ENCODE data around the gene GLTP. TPM values are rescaled to one million over a fixed set of nuclear protein-coding genes. Genes with fewer than 3 reads are reported as not detected.
A peak's percentile ranks its signal among the peaks of the same experiment; 100 is the strongest.
"Not testable (repeated sequence)": the region's sequence is repeated elsewhere in the genome, so short reads cannot be mapped to it uniquely, and the experiment has no call there.

Gene GLTP, protein sequence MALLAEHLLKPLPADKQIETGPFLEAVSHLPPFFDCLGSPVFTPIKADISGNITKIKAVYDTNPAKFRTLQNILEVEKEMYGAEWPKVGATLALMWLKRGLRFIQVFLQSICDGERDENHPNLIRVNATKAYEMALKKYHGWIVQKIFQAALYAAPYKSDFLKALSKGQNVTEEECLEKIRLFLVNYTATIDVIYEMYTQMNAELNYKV
- total RNA-seq (10 to 100 TPM; 35.5 to 49.2 TPM), polyA plus RNA-seq (10 to 100 TPM; 31.2 to 46.1 TPM)
- long read RNA-seq, donor 1, transcript GLTP-201 (5 exons, 2,356 nt): major isoform, 16 of 16 reads
- long read RNA-seq, donor 1, partial matches to known transcripts: 0 of 16 reads
- long read RNA-seq, donor 1, other reads (novel, unspliced or antisense): 0 of 16 reads
- long read RNA-seq, donor 2, transcript GLTP-201 (5 exons, 2,356 nt): major isoform, 7 of 7 reads
- long read RNA-seq, donor 2, partial matches to known transcripts: 0 of 7 reads
- long read RNA-seq, donor 2, other reads (novel, unspliced or antisense): 0 of 7 reads
- long read RNA-seq, donor 3, transcript GLTP-201 (5 exons, 2,356 nt): major isoform, 7 of 7 reads
- long read RNA-seq, donor 3, partial matches to known transcripts: 0 of 7 reads
- long read RNA-seq, donor 3, other reads (novel, unspliced or antisense): 0 of 7 reads
- long read RNA-seq, donor 4, partial matches to known transcripts: 0 of 4 reads
- long read RNA-seq, donor 4, other reads (novel, unspliced or antisense): 0 of 4 reads
- long read RNA-seq, donor 5, transcript GLTP-201 (5 exons, 2,356 nt): major isoform, 26 of 31 reads
- long read RNA-seq, donor 5, partial matches to known transcripts: 5 of 31 reads
- long read RNA-seq, donor 5, other reads (novel, unspliced or antisense): 0 of 31 reads

DNA sequence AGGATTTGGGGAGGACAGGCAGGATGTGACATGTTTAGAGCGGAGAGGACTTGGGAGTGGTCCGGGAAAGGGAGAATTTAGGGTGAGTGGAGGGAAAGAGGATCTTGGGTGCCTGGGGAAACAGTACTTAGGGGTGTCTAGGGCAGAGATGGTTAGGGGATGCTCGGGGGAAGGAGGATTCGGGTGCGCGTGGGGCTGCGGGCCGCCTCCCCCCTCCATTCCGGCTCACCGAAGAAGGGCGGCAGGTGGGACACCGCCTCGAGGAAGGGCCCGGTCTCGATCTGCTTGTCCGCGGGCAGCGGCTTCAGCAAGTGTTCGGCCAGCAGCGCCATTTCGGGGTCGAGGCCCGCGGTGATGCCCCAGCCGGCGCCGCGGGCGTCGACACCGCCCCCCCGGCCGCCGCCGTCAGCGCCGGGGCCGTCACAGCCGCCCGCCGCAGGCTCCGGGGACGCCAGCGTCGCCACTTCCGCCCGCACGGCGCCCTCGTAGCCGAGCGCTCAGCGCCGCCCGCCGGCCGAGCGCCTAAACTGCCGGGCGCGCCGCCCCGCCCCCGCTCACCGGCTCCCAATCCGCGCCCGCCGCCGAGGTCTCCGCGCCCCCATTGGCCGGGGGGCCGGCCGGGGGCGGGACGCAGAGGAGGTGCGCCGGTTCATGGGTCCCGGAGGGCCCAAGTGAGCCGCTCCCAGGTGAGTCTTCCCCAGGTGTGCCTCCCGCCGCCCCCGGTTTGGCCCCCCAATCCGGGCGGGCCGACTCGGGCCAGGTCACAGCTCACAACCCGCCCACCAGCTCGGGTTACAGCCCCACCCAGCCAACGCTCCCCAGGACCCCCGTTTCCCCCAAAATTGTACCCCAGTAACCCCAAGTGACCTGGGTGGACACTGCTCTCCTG lies at the start of gene GLTP:
Gene GLTP, minus strand, starts transcription at position 499 of the 889 bp plus-strand sequence. Its CDS starts 167 bp downstream, at position 332.
- DNase-seq (peak; percentile 87 to 92 (median 88)), ATAC-seq (ENCODE audit: insufficient read depth, low FRiP score) (peak; percentile 98)
- WGBS, 2 donors: 0 to 1% methylated on average over 55 to 92 of the region's 92 CpGs
- Histone ChIP-seq H3K9me3 (ENCODE audit: control insufficient read depth in 4 of 4, insufficient read depth in 3 of 4, low read length in 3 of 4) (no peaks in the 10 kb centered on the region), H3K36me3 (ENCODE audit: control insufficient read depth in 4 of 4, insufficient read depth in 4 of 4, low read length in 4 of 4) (no peaks in the 10 kb centered on the region), H3K4me3 (peak within 1 kb of the TSS; percentile 94), H3K27ac (ENCODE audit: low read depth in 1 of 2, low read length in 1 of 2) (peak within 1 kb of the TSS; percentile 47 to 92), H3K9ac (ENCODE audit: insufficient read depth in 1 of 2, low read length in 2 of 2) (peak within 1 kb of the TSS; percentile 65 to 67), H3K4me1 (ENCODE audit: control insufficient read depth in 5 of 5, insufficient read depth in 5 of 5, low read length in 5 of 5) (peaks cover 0 to 24% (median 9%) of the 10 kb centered on the region in 5 donors), H3K27me3 (ENCODE audit: control insufficient read depth in 3 of 3, insufficient read depth in 3 of 3, low read length in 2 of 3) (no peaks in the 10 kb centered on the region)
- TF ChIP-seq CTCF (IDR thresholded peaks at IDR 0.05; ENCODE audit: control extremely low read depth, extremely low read depth): peak; percentile 83

GRCh38 chr12:109929326-109929725 lies 49.0 kb upstream of the GLTP start:
- WGBS, 2 donors: 87 to 90% methylated on average over 14 of the region's 14 CpGs
- H3K36me3 ChIP-seq (ENCODE audit: control insufficient read depth in 4 of 4, insufficient read depth in 4 of 4, low read length in 4 of 4): peaks cover 12 to 32% (median 19%) of the 10 kb centered on the region in 4 donors
- DNase-seq; H3K4me3 ChIP-seq; H3K9ac ChIP-seq (ENCODE audit: insufficient read depth in 1 of 2, low read length in 2 of 2); H3K9me3 ChIP-seq (ENCODE audit: control insufficient read depth in 4 of 4, insufficient read depth in 3 of 4, low read length in 3 of 4); ATAC-seq (ENCODE audit: insufficient read depth, low FRiP score); H3K27me3 ChIP-seq (ENCODE audit: control insufficient read depth in 3 of 3, insufficient read depth in 3 of 3, low read length in 2 of 3); H3K27ac ChIP-seq (ENCODE audit: low read depth in 1 of 2, low read length in 1 of 2): not testable (repeated sequence)
- H3K4me1 ChIP-seq (ENCODE audit: control insufficient read depth in 5 of 5, insufficient read depth in 5 of 5, low read length in 5 of 5): peaks cover 0 to 28% (median 11%) of the 10 kb centered on the region in 5 donors

GRCh38 chr12:109928058-109928656 lies 47.8 kb upstream of the GLTP start:
- Histone ChIP-seq H3K27ac (ENCODE audit: low read depth in 1 of 2, low read length in 1 of 2) (no peak overlapping the region), H3K36me3 (ENCODE audit: control insufficient read depth in 4 of 4, insufficient read depth in 4 of 4, low read length in 4 of 4) (peaks cover 12 to 34% (median 18%) of the 10 kb centered on the region in 4 donors), H3K9ac (ENCODE audit: insufficient read depth in 1 of 2, low read length in 2 of 2) (no peak overlapping the region), H3K4me3 (no peak overlapping the region), H3K27me3 (ENCODE audit: control insufficient read depth in 3 of 3, insufficient read depth in 3 of 3, low read length in 2 of 3) (no peaks in the 10 kb centered on the region), H3K4me1 (ENCODE audit: control insufficient read depth in 5 of 5, insufficient read depth in 5 of 5, low read length in 5 of 5) (peaks cover 0 to 28% (median 11%) of the 10 kb centered on the region in 5 donors), H3K9me3 (ENCODE audit: control insufficient read depth in 4 of 4, insufficient read depth in 3 of 4, low read length in 3 of 4) (no peaks in the 10 kb centered on the region)
- 92 to 95% methylated on average over 12 of the region's 12 CpGs for WGBS, 2 donors
- TF ChIP-seq CTCF (IDR thresholded peaks at IDR 0.05; ENCODE audit: control extremely low read depth, extremely low read depth): no peak
- ATAC-seq (ENCODE audit: insufficient read depth, low FRiP score) (no peak), DNase-seq (no peak)

All from lung (tissue), 16 donors.